HEK293T (cell line): ENCODE results near the gene ZNF408.

Experiments used
- ARNT ChIP-seq: fragments of 450-650 bp; IDR thresholded peaks from 2 replicates; pipeline ENCODE4 v1.6.1; 2017; ENCODE audit warnings: mild to moderate bottlenecking
- BHLHE40 ChIP-seq: fragments of 450-650 bp; IDR thresholded peaks from 2 replicates; pipeline ENCODE4 v1.6.1; 2016; ENCODE audit warnings: mild to moderate bottlenecking, moderate library complexity, borderline replicate concordance
- CTBP1 ChIP-seq: fragments of 450-650 bp; IDR thresholded peaks from 2 replicates; pipeline ENCODE4 v1.6.1; 2016; ENCODE audit warnings: borderline replicate concordance
- ELF4 ChIP-seq: fragments of 450-650 bp; IDR thresholded peaks from 2 replicates; pipeline ENCODE4 v1.6.1; 2017; ENCODE audit warnings: antibody characterized with exemption
- FOXA1 ChIP-seq: fragments of 450-650 bp; IDR thresholded peaks from 2 replicates; pipeline ENCODE4 v1.6.1; 2016; ENCODE audit warnings: mild to moderate bottlenecking
- FOXK2 ChIP-seq: fragments of 450-650 bp; IDR thresholded peaks from 2 replicates; pipeline ENCODE4 v1.6.1; 2016; ENCODE audit warnings: mild to moderate bottlenecking
- FOXM1 ChIP-seq: fragments of 450-650 bp; IDR thresholded peaks from 2 replicates; pipeline ENCODE4 v1.6.1; 2017; ENCODE audit warnings: mild to moderate bottlenecking, borderline replicate concordance
- HDGF ChIP-seq: fragments of 450-650 bp; IDR thresholded peaks from 2 replicates; pipeline ENCODE4 v1.6.1; 2017; ENCODE audit warnings: antibody characterized with exemption, borderline replicate concordance
- L3MBTL2 ChIP-seq: fragments of 450-650 bp; conservative IDR thresholded peaks from 2 replicates; pipeline ENCODE4 v1.6.1; 2016; ENCODE audit warnings: mild to moderate bottlenecking
- PKNOX1 ChIP-seq: fragments of 450-650 bp; IDR thresholded peaks from 2 replicates; pipeline ENCODE4 v1.6.1; 2016
- SP1 ChIP-seq: fragments of 450-650 bp; IDR thresholded peaks from 2 replicates; pipeline ENCODE4 v1.6.1; 2017
- SUZ12 ChIP-seq: fragments of 450-650 bp; IDR thresholded peaks from 2 replicates; pipeline ENCODE4 v1.6.1; 2016; ENCODE audit warnings: mild to moderate bottlenecking
- TARDBP ChIP-seq: fragments of 450-650 bp; IDR thresholded peaks from 2 replicates; pipeline ENCODE4 v1.6.1; 2016
- ZNF384 ChIP-seq: fragments of 450-650 bp; IDR thresholded peaks from 2 replicates; pipeline ENCODE4 v1.6.1; 2016

- TF ChIP-seq SUZ12 (no peak), SP1 (no peak), BHLHE40 (no peak), FOXK2 (no peak), ZNF384 (no peak), CTBP1 (no peak), ARNT (no peak), ELF4 (no peak), HDGF (no peak), TARDBP (no peak), PKNOX1 (no peak), FOXM1 (no peak), FOXA1 (no peak), L3MBTL2 (no peak)
Measured at GRCh38 chr11:46680164-46680760, 20.6 kb upstream of the ZNF408 start.
